Measurements from ENCODE around the gene SLC13A3. TPM values are rescaled to one million over a fixed set of nuclear protein-coding genes. Genes with fewer than 3 reads are reported as not detected.

SLC13A3 gene
- total RNA-seq, 1 experiment from 2014 or later, result 1.3 TPM

- ChIA-PET POLR2A (ENCODE audit: low non-redundant PET) (no interaction called here), CTCF (no interaction called here)
- H3K4me1 ChIP-seq (ENCODE audit: insufficient read depth, low read length, poor library complexity, severe bottlenecking), result no peaks in the 10 kb centered on the region
- no peak overlapping the region for H3K4me3 ChIP-seq (ENCODE audit: low read depth, low read length, poor library complexity, severe bottlenecking)
- H3K27ac ChIP-seq (ENCODE audit: low read depth, low read length, poor library complexity, severe bottlenecking), result no peak overlapping the region
- no peaks in the 10 kb centered on the region for H3K36me3 ChIP-seq (ENCODE audit: insufficient read depth, low read length, poor library complexity, severe bottlenecking)
- intact Hi-C loops (cut with micrococcal nuclease; ENCODE audit: unreplicated experiment), result no loop called here
- H3K27me3 ChIP-seq (replicated peaks; ENCODE audit: insufficient read depth, low read depth, low read length, poor library complexity), result peaks cover 1% of the 10 kb centered on the region
- no TSS peak for BruUV-seq (replicated peaks)
- DNase-seq (ENCODE audit: low spot score), result no peak
- TF ChIP-seq EZH2 (IDR thresholded peaks at IDR 0.05; ENCODE audit: borderline replicate concordance, low read depth, low read length, poor library complexity, severe bottlenecking), result no peak
- TF ChIP-seq CTCF (conservative IDR thresholded peaks at IDR 0.05; ENCODE audit: low read depth, low read length), result no peak
- H3K9me3 ChIP-seq (ENCODE audit: low read depth, low read length, poor library complexity, severe bottlenecking), result no peaks in the 10 kb centered on the region
Measured at GRCh38 chr20:46549188-46549972, 101.9 kb downstream of the SLC13A3 start.

- CTCF ChIA-PET, result no interaction called here
- BruUV-seq (replicated peaks), result no TSS peak
- no peaks in the 10 kb centered on the region for H3K36me3 ChIP-seq (ENCODE audit: insufficient read depth, low read length, poor library complexity, severe bottlenecking)
Measured at GRCh38 chr20:46548688-46549087, 102.6 kb downstream of the SLC13A3 start.

GRCh38 chr20:46547995-46548394 lies 103.3 kb downstream of the SLC13A3 start:
- intact Hi-C loops (cut with micrococcal nuclease; ENCODE audit: unreplicated experiment), result no loop called here
- H3K27ac ChIP-seq (ENCODE audit: low read depth, low read length, poor library complexity, severe bottlenecking), result no peak overlapping the region
- CTCF ChIA-PET, result no interaction called here

More at GRCh38 chr20:46548688-46549087, 102.6 kb downstream of the SLC13A3 start:
- Histone ChIP-seq H3K4me3 (ENCODE audit: low read depth, low read length, poor library complexity, severe bottlenecking) (no peak overlapping the region), H3K27me3 (replicated peaks; ENCODE audit: insufficient read depth, low read depth, low read length, poor library complexity) (peaks cover 8% of the 10 kb centered on the region), H3K27ac (ENCODE audit: low read depth, low read length, poor library complexity, severe bottlenecking) (no peak overlapping the region), H3K9me3 (ENCODE audit: low read depth, low read length, poor library complexity, severe bottlenecking) (no peaks in the 10 kb centered on the region), H3K4me1 (ENCODE audit: insufficient read depth, low read length, poor library complexity, severe bottlenecking) (no peaks in the 10 kb centered on the region)
- POLR2A ChIA-PET (ENCODE audit: low non-redundant PET), result no interaction called here
- no peak for DNase-seq (ENCODE audit: low spot score)
- intact Hi-C loops (cut with micrococcal nuclease; ENCODE audit: unreplicated experiment), result no loop called here
- TF ChIP-seq CTCF (conservative IDR thresholded peaks at IDR 0.05; ENCODE audit: low read depth, low read length) (no peak), EZH2 (IDR thresholded peaks at IDR 0.05; ENCODE audit: borderline replicate concordance, low read depth, low read length, poor library complexity, severe bottlenecking) (no peak)

More at GRCh38 chr20:46547995-46548394, 103.3 kb downstream of the SLC13A3 start:
- H3K4me1 ChIP-seq (ENCODE audit: insufficient read depth, low read length, poor library complexity, severe bottlenecking), result no peaks in the 10 kb centered on the region
- H3K9me3 ChIP-seq (ENCODE audit: low read depth, low read length, poor library complexity, severe bottlenecking), result no peaks in the 10 kb centered on the region
- no TSS peak for BruUV-seq (replicated peaks)
- TF ChIP-seq EZH2 (IDR thresholded peaks at IDR 0.05; ENCODE audit: borderline replicate concordance, low read depth, low read length, poor library complexity, severe bottlenecking), result no peak
- TF ChIP-seq CTCF (conservative IDR thresholded peaks at IDR 0.05; ENCODE audit: low read depth, low read length), result no peak
- peaks cover 8% of the 10 kb centered on the region for H3K27me3 ChIP-seq (replicated peaks; ENCODE audit: insufficient read depth, low read depth, low read length, poor library complexity)
- DNase-seq (ENCODE audit: low spot score), result no peak
- H3K36me3 ChIP-seq (ENCODE audit: insufficient read depth, low read length, poor library complexity, severe bottlenecking), result no peaks in the 10 kb centered on the region
- no peak overlapping the region for H3K4me3 ChIP-seq (ENCODE audit: low read depth, low read length, poor library complexity, severe bottlenecking)
- POLR2A ChIA-PET (ENCODE audit: low non-redundant PET), result no interaction called here
